Endothelial cell of umbilical vein (primary cell): ENCODE results near the gene SMIM31. TPM values are rescaled to one million over a fixed set of nuclear protein-coding genes. Genes with fewer than 3 reads are reported as not detected.

Experiments used
- BruUV-seq: library from RNA; stranded (reverse); fragments of 400-500 nt; replicated peaks from 2 replicates; lab custom pipeline; 2021; lab: Mats Ljungman, UMichigan
- CTCF ChIA-PET: fragments of 300-600, 350-600 bp; sonication (Branson Sonifier 250); formaldehyde crosslinking; loops from one replicate; lab custom pipeline; 2021; ENCODE audit warnings: antibody characterized with exemption, inconsistent platforms; lab: Charles Lee
- POLR2A ChIA-PET: fragments of 300-600, 350-600 bp; sonication (Branson Sonifier 250); formaldehyde crosslinking; loops from one replicate; lab custom pipeline; 2021; ENCODE audit warnings: antibody characterized with exemption, inconsistent platforms; lab: Charles Lee
- DNase-seq: peaks from one replicate; pipeline ENCODE4 v3.0.0-alpha.2; 2011; ENCODE audit warnings: low read depth, low spot score
- FAIRE-seq: peaks from 2 replicates; lab custom pipeline; 2011; peaks lifted over from hg19 to GRCh38; lab: Jason Lieb, UNC
- H2AFZ ChIP-seq: 2 replicates; pipeline ENCODE4 v1.6.0; 2012; ENCODE audit warnings: low read depth, low read length, control low read depth, inconsistent platforms
- H3K27ac ChIP-seq: 2 replicates; pipeline ENCODE4 v1.5.1; 2011; ENCODE audit warnings: low read depth, mild to moderate bottlenecking, control low read depth, low read length, moderate library complexity; ENCODE audit not compliant: insufficient read depth
- H3K27me3 ChIP-seq, 2 experiments: 2 replicates each; pipeline versions ENCODE4 v1.6.0 to v1.6.1; 2011; ENCODE audit warnings: low read length in 2 of 2, mixed read lengths in 1 of 2; ENCODE audit not compliant: control insufficient read depth in 2 of 2, insufficient read depth in 2 of 2
- H3K36me3 ChIP-seq, 2 experiments: 2 replicates in 1 of 2; 3 replicates in 1 of 2; pipeline ENCODE4 v1.5.1; 2011; ENCODE audit warnings: low read length in 2 of 2, mild to moderate bottlenecking in 1 of 2, moderate library complexity in 1 of 2; ENCODE audit not compliant: control insufficient read depth in 2 of 2, insufficient read depth in 2 of 2; ENCODE audit errors: extremely low read depth in 1 of 2
- H3K4me1 ChIP-seq: 3 replicates; pipeline ENCODE4 v1.5.1; 2011; ENCODE audit warnings: mild to moderate bottlenecking, low read length; ENCODE audit not compliant: control insufficient read depth, insufficient read depth; ENCODE audit errors: extremely low read depth
- H3K4me2 ChIP-seq: 2 replicates; pipeline ENCODE4 v1.6.1; 2011; ENCODE audit warnings: low read length, control low read depth, mixed read lengths; ENCODE audit not compliant: insufficient read depth
- H3K4me3 ChIP-seq, 3 experiments: fragments of 200-600 bp in 1 of 3; sonication (generic), shearing (Covaris generic) in 1 of 3; replicated peaks in 1 of 3; 2 replicates each; pipeline ENCODE4 v1.5.1; 2011 to 2016; ENCODE audit warnings: control low read depth in 3 of 3, low read length in 3 of 3, mild to moderate bottlenecking in 2 of 3, inconsistent platforms in 1 of 3, low read depth in 1 of 3, moderate library complexity in 1 of 3; ENCODE audit not compliant: insufficient read depth in 1 of 3
- H3K79me2 ChIP-seq: 2 replicates; pipeline ENCODE4 v1.6.0; 2012; ENCODE audit warnings: low read length, inconsistent platforms; ENCODE audit not compliant: control insufficient read depth, insufficient read depth
- H3K9ac ChIP-seq: replicated peaks from 2 replicates; pipeline ENCODE3; 2011; ENCODE audit warnings: low read length, control low read depth; ENCODE audit not compliant: insufficient read depth; ENCODE audit errors: extremely low read depth
- H3K9me1 ChIP-seq: replicated peaks from 3 replicates; pipeline ENCODE4 v1.6.0; 2011; ENCODE audit warnings: mild to moderate bottlenecking, low read length; ENCODE audit not compliant: control insufficient read depth, insufficient read depth; ENCODE audit errors: extremely low read depth
- H3K9me3 ChIP-seq: replicated peaks from 2 replicates; pipeline ENCODE4 v1.5.1; 2012; ENCODE audit warnings: low read length, inconsistent platforms; ENCODE audit not compliant: control insufficient read depth, insufficient read depth
- H4K20me1 ChIP-seq: replicated peaks from 2 replicates; pipeline ENCODE3; 2011; ENCODE audit warnings: mild to moderate bottlenecking, low read length; ENCODE audit not compliant: control insufficient read depth, insufficient read depth; ENCODE audit errors: extremely low read depth
- CTCF ChIP-seq, 2 donors: IDR thresholded peaks; 1 replicate in 1 of 2; 2 replicates in 1 of 2; pipeline ENCODE4 v1.5.1; 2011; ENCODE audit warnings: low read length in 2 of 2, mild to moderate bottlenecking in 2 of 2, moderate library complexity in 2 of 2, control low read depth in 1 of 2, inconsistent platforms in 1 of 2, low read depth in 1 of 2; ENCODE audit not compliant: insufficient read depth in 1 of 2; ENCODE audit errors: extremely low read depth in 1 of 2
- EZH2 ChIP-seq: IDR thresholded peaks from 2 replicates; pipeline ENCODE4 v1.6.1; 2012; ENCODE audit warnings: borderline replicate concordance, low read depth, mild to moderate bottlenecking, moderate library complexity, low read length, inconsistent platforms; ENCODE audit not compliant: severe bottlenecking
- FOS ChIP-seq: IDR thresholded peaks from 2 replicates; pipeline ENCODE4 v1.6.1; 2011; ENCODE audit warnings: mild to moderate bottlenecking, low read length, moderate library complexity, borderline replicate concordance; ENCODE audit not compliant: insufficient read depth
- GATA2 ChIP-seq: IDR thresholded peaks from 2 replicates; pipeline ENCODE4 v1.7.0; 2011; ENCODE audit warnings: low read depth, mild to moderate bottlenecking, moderate library complexity, mixed read lengths, low read length; ENCODE audit not compliant: insufficient read length, insufficient read depth
- JUN ChIP-seq: IDR thresholded peaks from 2 replicates; pipeline ENCODE4 v1.6.1; 2011; ENCODE audit warnings: borderline replicate concordance, low read depth; ENCODE audit not compliant: insufficient read length, insufficient read depth
- MAX ChIP-seq: IDR thresholded peaks from 2 replicates; pipeline ENCODE4 v1.6.1; 2011; ENCODE audit not compliant: insufficient read depth, insufficient read length
- POLR2A ChIP-seq: IDR thresholded peaks from 2 replicates; pipeline ENCODE4 v1.6.1; 2012; ENCODE audit warnings: low read depth, mild to moderate bottlenecking, control low read depth, low read length
- POLR2AphosphoS5 ChIP-seq: IDR thresholded peaks from 2 replicates; pipeline ENCODE4 v1.6.1; 2012; ENCODE audit warnings: low read depth, mild to moderate bottlenecking, control low read depth, low read length, moderate library complexity; ENCODE audit not compliant: insufficient read depth
- dilution Hi-C: fragments of 300-500 bp; cut with MboI; formaldehyde crosslinking; loops from one replicate; pipeline ENCODE4 v1.15.0; 2019; ENCODE audit warnings: low sequenced_read_pairs; ENCODE audit not compliant: extremely low pct_ligation_motif_present
- intact Hi-C: fragments of 100-400 bp; cut with micrococcal nuclease; formaldehyde crosslinking; loops from one replicate; pipeline ENCODE4 v1.10.0; 2022
- polyA plus RNA-seq, 4 experiments: library from polyadenylated mRNA; depleted of rRNA in 3 of 4; stranded (reverse) in 3 of 4; unstranded in 1 of 4; fragments of >200 nt; gene quantifications; 2 replicates each; pipeline versions ENCODE4 v1.2.1 to v1.2.3, GENCODE V29; 2011 to 2012; ENCODE audit warnings: missing spikeins in 1 of 4
- total RNA-seq: library from RNA; stranded (reverse); gene quantifications from 2 replicates; pipeline ENCODE4 v1.2.3, GENCODE V29; 2021

Gene SMIM31
- total and polyA plus RNA-seq, 2 donors (not counting 3 experiments of a cell fraction or from before 2014, with no cell fraction given): not detected

GRCh38 chr4:164847016-164847415, 93.1 kb downstream of the SMIM31 start:
- FAIRE-seq (no peak), DNase-seq (no peak)
- no peak overlapping the region for H3K9ac ChIP-seq
- H3K27ac ChIP-seq: no peak overlapping the region
- H3K4me1 ChIP-seq: no peaks in the 10 kb centered on the region
- H2AFZ ChIP-seq: no peak overlapping the region
- dilution Hi-C loops: no loop called here
- no peaks in the 10 kb centered on the region for H3K79me2 ChIP-seq
- TF ChIP-seq JUN (no peak), POLR2AphosphoS5 (no peak), EZH2 (no peak), GATA2 (no peak), MAX (no peak), CTCF (IDR thresholded peaks at IDR 0.05; ENCODE audit: extremely low read depth in 1 of 2, insufficient read depth in 1 of 2, low read depth in 1 of 2, low read length in 2 of 2) (no peak), POLR2A (no peak), FOS (no peak)
- CTCF ChIA-PET: no interaction called here
- BruUV-seq: no TSS peak
- H3K4me3 ChIP-seq: no peak overlapping the region
- no peaks in the 10 kb centered on the region for H3K27me3 ChIP-seq
- no peak overlapping the region for H3K4me2 ChIP-seq
- no peaks in the 10 kb centered on the region for H3K9me3 ChIP-seq
- intact Hi-C loops: no loop called here
- no peaks in the 10 kb centered on the region for H3K36me3 ChIP-seq
- POLR2A ChIA-PET: no interaction called here
- no peaks in the 10 kb centered on the region for H4K20me1 ChIP-seq
- H3K9me1 ChIP-seq: no peaks in the 10 kb centered on the region
